K562 (cell line): Measurements from ENCODE around the gene NABP1. TPM values are rescaled to one million over a fixed set of nuclear protein-coding genes. Genes with fewer than 3 reads are reported as not detected.

ENCODE experiments used
- ATAC-seq: fragments of 200-7000 bp; cut with Tn5 transposase; 3 replicates; pipeline ENCODE4 v1.9.1; 2020; ENCODE audit warnings: moderate library complexity
- BruUV-seq: library from RNA; stranded (reverse); fragments of 400-500 nt; replicated peaks from 2 replicates; lab custom pipeline; 2021; lab: Mats Ljungman, UMichigan
- CTCF ChIA-PET: fragments of 300-600 bp; formaldehyde crosslinking; extraction: SDS; loops from one replicate; lab custom pipeline; 2021; ENCODE audit warnings: low intra/inter-chr PET ratio; lab: Yijun Ruan, JAX
- POLR2A ChIA-PET: fragments of 300-600, 350-650 bp; sonication (Branson Sonifier 250); formaldehyde crosslinking; extraction: SDS; loops from one replicate; lab custom pipeline; 2021; ENCODE audit warnings: antibody characterized with exemption, inconsistent platforms; lab: Yijun Ruan, JAX
- DNase-seq, 4 experiments: peaks; one replicate each; pipeline versions ENCODE4 v3.0.0 to v3.0.0-alpha.2; 2011 to 2018; ENCODE audit warnings: low spot score in 3 of 4, mixed read lengths in 3 of 4; ENCODE audit errors: extremely low read depth in 1 of 4
- FAIRE-seq: peaks from 2 replicates; lab custom pipeline; 2011; peaks lifted over from hg19 to GRCh38; lab: Jason Lieb, UNC
- H2AFZ ChIP-seq: 2 replicates; pipeline ENCODE4 v1.6.0; 2011; ENCODE audit warnings: low read depth, low read length, control low read depth, inconsistent platforms
- H3K27ac ChIP-seq: fragments of 200-600 bp; 3 replicates; pipeline ENCODE4 v1.8.0; 2011; ENCODE audit warnings: low read depth, mild to moderate bottlenecking, control low read depth, inconsistent platforms, low read length, moderate library complexity, mixed read lengths; ENCODE audit errors: extremely low read depth
- H3K27me3 ChIP-seq, 2 experiments: fragments of 300-600 bp in 1 of 2; 2 replicates in 1 of 2; 3 replicates in 1 of 2; pipeline versions ENCODE4 v1.6.0 to v1.8.0; 2011; ENCODE audit warnings: inconsistent platforms in 2 of 2, low read length in 2 of 2, mild to moderate bottlenecking in 1 of 2, mixed read lengths in 1 of 2, moderate library complexity in 1 of 2; ENCODE audit not compliant: control insufficient read depth in 2 of 2, insufficient read depth in 2 of 2
- H3K36me3 ChIP-seq: fragments of 300-600 bp; 3 replicates; pipeline ENCODE4 v1.8.0; 2011; ENCODE audit warnings: mild to moderate bottlenecking, low read length, inconsistent platforms; ENCODE audit not compliant: control insufficient read depth, insufficient read depth
- H3K4me1 ChIP-seq, 2 experiments: fragments of 200-600 bp in 1 of 2; replicated peaks in 1 of 2; 2 replicates in 1 of 2; 3 replicates in 1 of 2; pipeline versions ENCODE4 v1.5.1 to v1.8.0; 2011; ENCODE audit warnings: inconsistent platforms in 2 of 2, low read length in 2 of 2, mild to moderate bottlenecking in 1 of 2, mixed read lengths in 1 of 2, moderate library complexity in 1 of 2; ENCODE audit not compliant: control insufficient read depth in 2 of 2, insufficient read depth in 2 of 2
- H3K4me2 ChIP-seq: 2 replicates; pipeline ENCODE4 v1.6.1; 2011; ENCODE audit warnings: low read length, control low read depth, inconsistent platforms, mixed read lengths; ENCODE audit not compliant: insufficient read depth
- H3K4me3 ChIP-seq: fragments of 200-600 bp; sonication (generic), shearing (Covaris generic); 2 replicates; pipeline ENCODE4 v1.5.1; 2016; ENCODE audit warnings: control low read depth, inconsistent platforms
- H3K79me2 ChIP-seq: fragments of 200-600 bp; 3 replicates; pipeline ENCODE4 v1.8.0; 2011; ENCODE audit warnings: low read length, inconsistent platforms; ENCODE audit not compliant: control insufficient read depth, insufficient read depth
- H3K9ac ChIP-seq, 2 experiments: 2 replicates each; pipeline versions ENCODE4 v1.6.0 to v1.6.1; 2011; ENCODE audit warnings: low read depth in 2 of 2, low read length in 2 of 2, control low read depth in 1 of 2, inconsistent platforms in 1 of 2, mild to moderate bottlenecking in 1 of 2, mixed read lengths in 1 of 2; ENCODE audit not compliant: insufficient read depth in 1 of 2
- H3K9me1 ChIP-seq: one replicate; pipeline ENCODE4 v1.6.0; 2011; ENCODE audit warnings: inconsistent platforms, mild to moderate bottlenecking, low read length, moderate library complexity; ENCODE audit not compliant: control insufficient read depth, insufficient read depth
- H3K9me3 ChIP-seq: replicated peaks from 2 replicates; pipeline ENCODE4 v1.5.1; 2011; ENCODE audit warnings: low read depth, low read length, inconsistent platforms; ENCODE audit not compliant: control insufficient read depth, insufficient read depth
- H4K20me1 ChIP-seq: replicated peaks from 2 replicates; pipeline ENCODE4 v1.6.1; 2011; ENCODE audit warnings: low read length, inconsistent platforms, mixed read lengths; ENCODE audit not compliant: control insufficient read depth, insufficient read depth
- BACH1 ChIP-seq: fragments of 200-800 bp; sonication (Bioruptor generic); IDR thresholded peaks from 2 replicates; pipeline ENCODE4 v1.6.1; 2016; ENCODE audit warnings: missing genetic modification characterization, missing compliant biosample characterization
- BCL6 ChIP-seq: fragments of 250-450 bp; sonication (Bioruptor Pico); IDR thresholded peaks from 2 replicates; pipeline ENCODE4 v1.4.0; 2020
- CBX5 ChIP-seq: IDR thresholded peaks from 2 replicates; pipeline ENCODE4 v1.6.1; 2014; ENCODE audit warnings: low read depth, borderline replicate concordance
- HDAC8 ChIP-seq: fragments of 450-650 bp; IDR thresholded peaks from 2 replicates; pipeline ENCODE4 v1.6.1; 2016; ENCODE audit warnings: mild to moderate bottlenecking, missing genetic modification characterization, moderate library complexity, missing compliant biosample characterization
- HDGF ChIP-seq: fragments of 450-650 bp; IDR thresholded peaks from 2 replicates; pipeline ENCODE4 v1.6.1; 2016
- IRF2 ChIP-seq: sonication (generic); formaldehyde crosslinking; IDR thresholded peaks from 2 replicates; pipeline ENCODE4 v1.8.1; 2022; ENCODE audit warnings: mild to moderate bottlenecking, missing genetic modification reagents
- MAFF ChIP-seq: IDR thresholded peaks from 2 replicates; pipeline ENCODE4 v1.6.1; 2012; ENCODE audit warnings: low read length, improper control_type of control experiment
- SMAD1 ChIP-seq: fragments of 150-350 bp; IDR thresholded peaks from 2 replicates; pipeline ENCODE4 v1.6.1; 2014; ENCODE audit warnings: low read length, low read depth; ENCODE audit not compliant: partially characterized antibody
- TAF9B ChIP-seq: fragments of 450-650 bp; IDR thresholded peaks from 2 replicates; pipeline ENCODE4 v1.6.1; 2018; ENCODE audit warnings: mild to moderate bottlenecking; ENCODE audit not compliant: partially characterized antibody
- TARDBP ChIP-seq: fragments of 450-650 bp; IDR thresholded peaks from 2 replicates; pipeline ENCODE4 v1.6.1; 2016
- TEAD1 ChIP-seq, 2 experiments: fragments of 450-650 bp in 1 of 2; sonication (generic) in 1 of 2; formaldehyde crosslinking; IDR thresholded peaks; 2 replicates each; pipeline versions ENCODE4 v1.4.0 to v1.8.0; 2020 to 2022; ENCODE audit warnings: mild to moderate bottlenecking in 2 of 2, missing genetic modification reagents in 1 of 2
- ZFP91 ChIP-seq: sonication (generic); formaldehyde crosslinking; IDR thresholded peaks from 2 replicates; pipeline ENCODE4 v1.8.0; 2022; ENCODE audit warnings: mild to moderate bottlenecking, missing genetic modification reagents
- ZHX1 ChIP-seq: fragments of 150-350 bp; conservative IDR thresholded peaks from 2 replicates; pipeline ENCODE4 v1.6.1; 2014; ENCODE audit warnings: low read length
- ZNF140 ChIP-seq: fragments of 250-450 bp; sonication (Bioruptor Pico); IDR thresholded peaks from 2 replicates; pipeline ENCODE4 v1.8.0; 2021; ENCODE audit warnings: moderate library complexity, mild to moderate bottlenecking, inconsistent platforms
- ZNF507 ChIP-seq: conservative IDR thresholded peaks from 2 replicates; pipeline ENCODE4 v1.6.1; 2017; ENCODE audit warnings: missing genetic modification characterization, missing compliant biosample characterization
- in situ Hi-C: fragments of 300-500 bp; cut with MboI; formaldehyde crosslinking; loops from 4 replicates; pipeline ENCODE4 v1.15.0; 2018; ENCODE audit warnings: inconsistent platforms, mixed read lengths
- intact Hi-C: fragments of 100-400 bp; cut with micrococcal nuclease; formaldehyde crosslinking; loops from 2 replicates; pipeline ENCODE4 v1.14.2; 2022
- polyA plus RNA-seq, 8 experiments: library from polyadenylated mRNA; depleted of rRNA in 4 of 8; stranded (reverse) in 5 of 8; unstranded in 3 of 8; fragments of >200 nt; fragmentation: Nextera tagmentation in 2 of 8; fragmentation: Illumina TruSeq in 1 of 8; extraction: Ambion mirVana in 2 of 8; extraction: Trizol in 1 of 8; gene quantifications; 2 replicates each; pipeline versions ENCODE4 v1.2.1 to v1.2.3, GENCODE V29; 2011 to 2014; ENCODE audit warnings: inconsistent platforms in 1 of 8, missing spikeins in 1 of 8
- total RNA-seq, 7 experiments: library from RNA; depleted of rRNA in 6 of 7; stranded (reverse); fragments of >200 nt in 6 of 7; fragmentation: Illumina TruSeq in 2 of 7; extraction: Trizol in 2 of 7; gene quantifications; 2 replicates each; pipeline versions ENCODE4 v1.2.1 to v1.2.3, GENCODE V29; 2011 to 2021; ENCODE audit warnings: low replicate concordance in 1 of 7
- TF ChIP-seq, protein P1 (sequence below), 2 experiments: fragments of 450-650 bp in 1 of 2; IDR thresholded peaks; 2 replicates each; pipeline ENCODE4 v1.6.1; 2011 to 2017; ENCODE audit warnings: low read depth in 2 of 2, antibody characterized with exemption in 1 of 2, borderline replicate concordance in 1 of 2, low read length in 1 of 2, mild to moderate bottlenecking in 1 of 2, mixed read lengths in 1 of 2; ENCODE audit not compliant: control insufficient read depth in 1 of 2

The NABP1 gene
- total and polyA plus RNA-seq, 9 of the 15 experiments (the other 6 are each of a cell fraction or from before 2014, with no cell fraction given), result 12.8 to 44.0 (median 20.2) TPM

DNA sequence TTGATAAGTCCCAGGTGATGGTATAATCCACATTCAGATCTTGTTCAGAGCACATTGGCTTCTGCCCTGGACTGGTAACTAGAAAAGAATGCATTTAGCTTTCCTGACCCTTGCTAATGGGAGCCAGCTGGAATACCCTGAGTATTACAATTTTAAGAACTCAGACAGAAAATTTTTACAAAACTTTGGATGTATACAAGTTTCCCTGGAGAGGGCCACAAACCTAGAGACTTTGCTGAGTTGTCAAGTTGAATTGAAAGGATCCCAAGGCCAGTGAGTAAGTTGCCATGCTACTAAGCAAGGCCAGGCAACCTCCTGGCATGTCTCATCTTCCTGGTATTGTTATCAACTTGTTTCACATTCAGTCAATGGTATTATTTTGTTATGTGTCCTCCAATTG is 20.0 kb upstream of the NABP1 start (continued):
- no peak for TF ChIP-seq MAFF
- no peak for TF ChIP-seq ZNF140 (CRISPR knock-in tag)
- no peak for TF ChIP-seq CBX5
- no peak for TF ChIP-seq SMAD1
- no peak for TF ChIP-seq HDAC8 (tag)
- TF ChIP-seq TEAD1 (CRISPR knock-in tag; IDR thresholded peaks at IDR 0.05), result no peak

DNA sequence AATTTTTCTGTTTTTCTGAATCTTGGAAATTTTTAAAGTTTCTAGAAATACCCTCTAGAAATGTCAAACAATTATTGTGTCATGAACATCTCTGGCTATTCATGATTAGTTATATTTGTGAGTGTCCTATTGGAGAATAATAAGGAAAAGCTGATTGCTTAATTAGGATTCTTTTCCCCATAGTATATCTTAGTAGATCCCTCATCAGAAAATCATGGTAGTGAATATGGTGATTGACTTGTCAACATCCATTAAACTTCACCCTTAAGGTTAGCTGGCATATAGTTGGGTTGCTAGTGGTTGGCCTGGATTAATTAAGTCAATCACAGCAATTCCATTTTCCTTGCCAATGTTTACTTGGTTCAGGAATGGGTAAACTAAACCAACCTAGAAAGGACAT is 18.7 kb upstream of the NABP1 start:
- H3K27me3 ChIP-seq, result no peaks in the 10 kb centered on the region
- no peaks in the 10 kb centered on the region for H3K9me3 ChIP-seq
- no peak for FAIRE-seq
- H3K36me3 ChIP-seq, result no peaks in the 10 kb centered on the region
- BruUV-seq, result no TSS peak
- H4K20me1 ChIP-seq, result no peaks in the 10 kb centered on the region
- no peaks in the 10 kb centered on the region for H3K9me1 ChIP-seq
- in situ Hi-C loops (no loop called here), intact Hi-C loops (no loop called here)
- no peak overlapping the region for H3K27ac ChIP-seq
- CTCF ChIA-PET, result no interaction called here
- no peak for ATAC-seq
- H3K4me1 ChIP-seq, result no peaks in the 10 kb centered on the region
- H2AFZ ChIP-seq, result no peak overlapping the region
- POLR2A ChIA-PET, result interaction anchor here (1.5 to 1.6 kb wide), 2 partner anchors 18 to 19 kb away, joined by 3 to 4 read pairs; no protein-coding TSS in a partner anchor
- no peak overlapping the region for H3K9ac ChIP-seq
- H3K4me3 ChIP-seq, result no peak overlapping the region
- no peak for DNase-seq
- H3K79me2 ChIP-seq, result no peaks in the 10 kb centered on the region
- H3K4me2 ChIP-seq, result no peak overlapping the region
- TF ChIP-seq ZHX1 (no peak), IRF2 (CRISPR knock-in tag) (no peak), TARDBP (no peak), BACH1 (no peak), TAF9B (no peak), SMAD1 (no peak), HDGF (no peak), ZFP91 (no peak), ZNF507 (tag) (no peak), BCL6 (CRISPR knock-in tag) (no peak)
- TF ChIP-seq, protein P1, sequence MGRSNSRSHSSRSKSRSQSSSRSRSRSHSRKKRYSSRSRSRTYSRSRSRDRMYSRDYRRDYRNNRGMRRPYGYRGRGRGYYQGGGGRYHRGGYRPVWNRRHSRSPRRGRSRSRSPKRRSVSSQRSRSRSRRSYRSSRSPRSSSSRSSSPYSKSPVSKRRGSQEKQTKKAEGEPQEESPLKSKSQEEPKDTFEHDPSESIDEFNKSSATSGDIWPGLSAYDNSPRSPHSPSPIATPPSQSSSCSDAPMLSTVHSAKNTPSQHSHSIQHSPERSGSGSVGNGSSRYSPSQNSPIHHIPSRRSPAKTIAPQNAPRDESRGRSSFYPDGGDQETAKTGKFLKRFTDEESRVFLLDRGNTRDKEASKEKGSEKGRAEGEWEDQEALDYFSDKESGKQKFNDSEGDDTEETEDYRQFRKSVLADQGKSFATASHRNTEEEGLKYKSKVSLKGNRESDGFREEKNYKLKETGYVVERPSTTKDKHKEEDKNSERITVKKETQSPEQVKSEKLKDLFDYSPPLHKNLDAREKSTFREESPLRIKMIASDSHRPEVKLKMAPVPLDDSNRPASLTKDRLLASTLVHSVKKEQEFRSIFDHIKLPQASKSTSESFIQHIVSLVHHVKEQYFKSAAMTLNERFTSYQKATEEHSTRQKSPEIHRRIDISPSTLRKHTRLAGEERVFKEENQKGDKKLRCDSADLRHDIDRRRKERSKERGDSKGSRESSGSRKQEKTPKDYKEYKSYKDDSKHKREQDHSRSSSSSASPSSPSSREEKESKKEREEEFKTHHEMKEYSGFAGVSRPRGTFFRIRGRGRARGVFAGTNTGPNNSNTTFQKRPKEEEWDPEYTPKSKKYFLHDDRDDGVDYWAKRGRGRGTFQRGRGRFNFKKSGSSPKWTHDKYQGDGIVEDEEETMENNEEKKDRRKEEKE (IDR thresholded peaks at IDR 0.05; ENCODE audit: borderline replicate concordance in 1 of 2, control insufficient read depth in 1 of 2, low read depth in 2 of 2, low read length in 1 of 2), result no peak
